ENCODE measurements around the gene MSS51. TPM values are rescaled to one million over a fixed set of nuclear protein-coding genes. Genes with fewer than 3 reads are reported as not detected.

MSS51 gene
- total RNA-seq, 1 experiment from 2014 or later, result 2.1 TPM

GRCh38 chr10:73456187-73456890 lies 23.0 kb upstream of the MSS51 start:
- no TSS peak for BruUV-seq (replicated peaks)
- Mint-ChIP-seq H3K9me3 (ENCODE audit: unreplicated experiment) (no peaks in the 10 kb centered on the region), H3K4me3 (ENCODE audit: unreplicated experiment) (no peak overlapping the region), H3K36me3 (ENCODE audit: insufficient read depth, unreplicated experiment) (peaks cover 8% of the 10 kb centered on the region), H3K27ac (ENCODE audit: unreplicated experiment) (no peak overlapping the region), H3K27me3 (ENCODE audit: insufficient read depth, unreplicated experiment) (no peaks in the 10 kb centered on the region), H3K4me1 (ENCODE audit: low read depth, unreplicated experiment) (no peaks in the 10 kb centered on the region)
- no peaks in the 10 kb centered on the region for H3K4me1 ChIP-seq
- H3K4me3 ChIP-seq (ENCODE audit: low read depth, low read length), result no peak overlapping the region
- H3K36me3 ChIP-seq (ENCODE audit: control insufficient read depth, insufficient read depth, low read length), result no peaks in the 10 kb centered on the region; the same call in 1 of the 2 replicates
- H3K27me3 ChIP-seq (replicated peaks; ENCODE audit: control insufficient read depth, insufficient read depth, low read length), result no peaks in the 10 kb centered on the region
- intact Hi-C loops (cut with micrococcal nuclease; ENCODE audit: unreplicated experiment), result no loop called here
- no peak for DNase-seq
- H3K9me3 ChIP-seq, result no peaks in the 10 kb centered on the region
- POLR2A ChIA-PET, result no interaction called here
- no peak for TF ChIP-seq CTCF (IDR thresholded peaks at IDR 0.05; ENCODE audit: insufficient read depth in 1 of 2, low read depth in 1 of 2, low read length in 1 of 2, severe bottlenecking in 1 of 2, unreplicated experiment in 1 of 2)
- CTCF ChIA-PET, result interaction anchor here (0.8 kb wide), 1 partner anchor 145 kb away, joined by 3 read pairs; no protein-coding TSS in a partner anchor

- Mint-ChIP-seq H3K9me3 (ENCODE audit: unreplicated experiment) (no peaks in the 10 kb centered on the region), H3K4me1 (ENCODE audit: low read depth, unreplicated experiment) (no peaks in the 10 kb centered on the region), H3K27me3 (ENCODE audit: insufficient read depth, unreplicated experiment) (no peaks in the 10 kb centered on the region), H3K27ac (ENCODE audit: unreplicated experiment) (no peak overlapping the region), H3K36me3 (ENCODE audit: insufficient read depth, unreplicated experiment) (no peaks in the 10 kb centered on the region), H3K4me3 (ENCODE audit: unreplicated experiment) (no peak overlapping the region)
- no TSS peak for BruUV-seq (replicated peaks)
- ChIA-PET CTCF (no interaction called here), POLR2A (no interaction called here)
- H3K27me3 ChIP-seq (replicated peaks; ENCODE audit: control insufficient read depth, insufficient read depth, low read length), result no peaks in the 10 kb centered on the region
- H3K4me1 ChIP-seq, result no peaks in the 10 kb centered on the region
- no peaks in the 10 kb centered on the region for H3K9me3 ChIP-seq
- H3K36me3 ChIP-seq (ENCODE audit: control insufficient read depth, insufficient read depth, low read length), result peaks cover 2% of the 10 kb centered on the region; the same call in 1 of the 2 replicates
- TF ChIP-seq CTCF (IDR thresholded peaks at IDR 0.05; ENCODE audit: insufficient read depth in 1 of 2, low read depth in 1 of 2, low read length in 1 of 2, severe bottlenecking in 1 of 2, unreplicated experiment in 1 of 2), result no peak
- intact Hi-C loops (cut with micrococcal nuclease; ENCODE audit: unreplicated experiment), result no loop called here
- DNase-seq, result no peak
- no peak overlapping the region for H3K4me3 ChIP-seq (ENCODE audit: low read depth, low read length)
These were observed 15.8 kb upstream of the MSS51 start for GRCh38 chr10:73449113-73449512.

GRCh38 chr10:73448384-73448783 lies 15.0 kb upstream of the MSS51 start:
- BruUV-seq (replicated peaks), result no TSS peak
- Mint-ChIP-seq H3K4me3 (ENCODE audit: unreplicated experiment) (no peak overlapping the region), H3K9me3 (ENCODE audit: unreplicated experiment) (no peaks in the 10 kb centered on the region), H3K27ac (ENCODE audit: unreplicated experiment) (no peak overlapping the region), H3K27me3 (ENCODE audit: insufficient read depth, unreplicated experiment) (no peaks in the 10 kb centered on the region), H3K36me3 (ENCODE audit: insufficient read depth, unreplicated experiment) (no peaks in the 10 kb centered on the region), H3K4me1 (ENCODE audit: low read depth, unreplicated experiment) (no peaks in the 10 kb centered on the region)
- intact Hi-C loops (cut with micrococcal nuclease; ENCODE audit: unreplicated experiment), result no loop called here
- no peak for DNase-seq
- H3K27me3 ChIP-seq (replicated peaks; ENCODE audit: control insufficient read depth, insufficient read depth, low read length), result no peaks in the 10 kb centered on the region
- peaks cover 2% of the 10 kb centered on the region; the same call in 1 of the 2 replicates for H3K36me3 ChIP-seq (ENCODE audit: control insufficient read depth, insufficient read depth, low read length)
- no peaks in the 10 kb centered on the region for H3K9me3 ChIP-seq
- POLR2A ChIA-PET, result no interaction called here
- CTCF ChIA-PET, result no interaction called here
- no peaks in the 10 kb centered on the region for H3K4me1 ChIP-seq
- TF ChIP-seq CTCF (IDR thresholded peaks at IDR 0.05; ENCODE audit: insufficient read depth in 1 of 2, low read depth in 1 of 2, low read length in 1 of 2, severe bottlenecking in 1 of 2, unreplicated experiment in 1 of 2), result no peak
- H3K4me3 ChIP-seq (ENCODE audit: low read depth, low read length), result no peak overlapping the region

Measured in Caco-2 (cell line).